GM23248 (cell line): ENCODE data around the gene PPM1H.

Source experiments
- EZH2 ChIP-seq: fragments of 200-600 bp; sonication (generic); IDR thresholded peaks from 2 replicates; pipeline ENCODE4 v1.6.1; 2018; ENCODE audit warnings: antibody characterized with exemption, mild to moderate bottlenecking; ENCODE audit not compliant: insufficient read depth, poor library complexity, severe bottlenecking
- EZH2phosphoT487 ChIP-seq: fragments of 200-600 bp; sonication (generic); IDR thresholded peaks from 2 replicates; pipeline ENCODE4 v1.6.1; 2018; ENCODE audit warnings: antibody characterized with exemption, moderate library complexity, mild to moderate bottlenecking, low read depth; ENCODE audit not compliant: insufficient read depth

- no peak for TF ChIP-seq EZH2phosphoT487
- no peak for TF ChIP-seq EZH2
These were observed 173.3 kb downstream of the PPM1H start for GRCh38 chr12:62761658-62762057.
